Progenitor cell of endocrine pancreas (in vitro differentiated cells): Measurements from ENCODE around the gene OXCT1. TPM values are rescaled to one million over a fixed set of nuclear protein-coding genes. Genes with fewer than 3 reads are reported as not detected.

Source experiments
- DNase-seq: peaks from one replicate; pipeline ENCODE4 v3.0.0; 2021; ENCODE audit warnings: low spot score; ENCODE audit not compliant: unreplicated experiment
- H3K27ac Mint-ChIP-seq: 2 replicates; pipeline ENCODE4 v1.8.0; 2021; ENCODE audit warnings: mild to moderate bottlenecking, moderate library complexity, mixed read lengths
- H3K27me3 Mint-ChIP-seq: 2 replicates; pipeline ENCODE4 v1.8.0; 2021; ENCODE audit warnings: mixed read lengths
- H3K36me3 Mint-ChIP-seq: 2 replicates; pipeline ENCODE4 v1.8.0; 2022; ENCODE audit warnings: mixed read lengths; ENCODE audit not compliant: insufficient read depth
- H3K4me1 Mint-ChIP-seq: 2 replicates; pipeline ENCODE4 v1.8.0; 2021; ENCODE audit warnings: low read depth, mixed read lengths
- H3K4me3 Mint-ChIP-seq: 2 replicates; pipeline ENCODE4 v1.8.0; 2021; ENCODE audit warnings: low read depth, mild to moderate bottlenecking, moderate library complexity, mixed read lengths
- H3K9me3 Mint-ChIP-seq: 2 replicates; pipeline ENCODE4 v1.8.0; 2021; ENCODE audit warnings: low read depth, mixed read lengths
- CTCF ChIP-seq: fragments of 200-600 bp; sonication (generic); IDR thresholded peaks from one replicate; pipeline ENCODE4 v1.5.0; 2021; ENCODE audit warnings: antibody characterized with exemption, mild to moderate bottlenecking; ENCODE audit not compliant: unreplicated experiment
- total RNA-seq: library from RNA; stranded (reverse); gene quantifications from 2 replicates; pipeline ENCODE4 v1.2.1, GENCODE V29; 2021

OXCT1 gene
- total RNA-seq, 1 donor from 2014 or later: 19.9 TPM

DNA sequence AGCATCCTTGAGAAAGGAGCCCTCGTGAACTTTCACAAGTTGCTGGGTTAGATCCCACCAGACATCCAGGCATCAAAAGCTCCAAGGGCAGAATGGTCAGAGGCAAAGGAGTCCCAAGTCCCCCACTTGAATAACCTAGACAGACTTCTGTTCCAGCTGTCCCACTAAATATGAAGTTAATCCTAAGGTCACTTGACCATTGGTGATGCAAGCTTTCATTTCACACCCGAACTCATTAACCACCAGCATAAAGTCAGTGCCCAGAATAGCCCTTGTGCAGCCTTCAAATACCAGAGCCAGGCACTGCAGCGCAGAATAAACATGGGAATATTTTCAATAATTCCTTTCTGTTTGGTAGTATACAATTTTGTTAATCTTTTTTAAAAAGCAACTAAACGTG is 28.9 kb downstream of the OXCT1 start:
- no peak for TF ChIP-seq CTCF
- H3K9me3 Mint-ChIP-seq: no peaks in the 10 kb centered on the region
- no peaks in the 10 kb centered on the region for H3K36me3 Mint-ChIP-seq
- H3K4me3 Mint-ChIP-seq: no peak overlapping the region
- H3K4me1 Mint-ChIP-seq: no peaks in the 10 kb centered on the region
- DNase-seq: no peak
- no peak overlapping the region for H3K27ac Mint-ChIP-seq
- no peaks in the 10 kb centered on the region for H3K27me3 Mint-ChIP-seq

GRCh38 chr5:41840251-41840650 is 30.0 kb downstream of the OXCT1 start:
- no peaks in the 10 kb centered on the region for H3K9me3 Mint-ChIP-seq
- no peak overlapping the region for H3K4me3 Mint-ChIP-seq
- H3K36me3 Mint-ChIP-seq: no peaks in the 10 kb centered on the region
- H3K27ac Mint-ChIP-seq: no peak overlapping the region
- no peaks in the 10 kb centered on the region for H3K4me1 Mint-ChIP-seq
- DNase-seq: no peak
- H3K27me3 Mint-ChIP-seq: no peaks in the 10 kb centered on the region
- TF ChIP-seq CTCF: no peak

GRCh38 chr5:41837793-41838192 is 32.4 kb downstream of the OXCT1 start:
- TF ChIP-seq CTCF: no peak
- Mint-ChIP-seq H3K27me3 (no peaks in the 10 kb centered on the region), H3K27ac (no peak overlapping the region), H3K36me3 (peaks cover 11% of the 10 kb centered on the region), H3K4me1 (peaks cover 1% of the 10 kb centered on the region), H3K9me3 (no peaks in the 10 kb centered on the region), H3K4me3 (no peak overlapping the region)
- DNase-seq: no peak

DNA sequence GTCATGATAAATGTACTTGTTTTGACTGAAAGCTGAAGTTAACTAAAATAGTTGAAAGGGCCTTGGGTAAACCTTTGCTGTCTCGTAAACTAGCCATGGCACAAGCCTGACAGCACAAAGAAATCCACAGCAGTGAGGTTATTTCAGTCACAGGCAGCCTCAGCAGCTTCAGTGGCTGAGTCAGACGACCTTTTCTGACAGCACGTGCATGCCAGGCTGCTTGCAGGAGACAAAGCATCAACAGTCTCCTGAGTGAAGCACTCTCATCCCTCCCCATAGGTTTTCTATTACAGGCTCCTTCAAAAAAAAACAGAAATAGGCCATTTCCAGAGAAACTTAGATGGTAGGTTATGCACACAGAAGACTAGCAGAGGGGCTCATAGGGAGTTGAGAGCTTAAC is 34.6 kb downstream of the OXCT1 start:
- no peaks in the 10 kb centered on the region for H3K9me3 Mint-ChIP-seq
- peaks cover 1% of the 10 kb centered on the region for H3K4me1 Mint-ChIP-seq
- H3K36me3 Mint-ChIP-seq: peaks cover 22% of the 10 kb centered on the region
- TF ChIP-seq CTCF: no peak
- no peaks in the 10 kb centered on the region for H3K27me3 Mint-ChIP-seq
- H3K4me3 Mint-ChIP-seq: no peak overlapping the region
- H3K27ac Mint-ChIP-seq: no peak overlapping the region
- no peak for DNase-seq

DNA sequence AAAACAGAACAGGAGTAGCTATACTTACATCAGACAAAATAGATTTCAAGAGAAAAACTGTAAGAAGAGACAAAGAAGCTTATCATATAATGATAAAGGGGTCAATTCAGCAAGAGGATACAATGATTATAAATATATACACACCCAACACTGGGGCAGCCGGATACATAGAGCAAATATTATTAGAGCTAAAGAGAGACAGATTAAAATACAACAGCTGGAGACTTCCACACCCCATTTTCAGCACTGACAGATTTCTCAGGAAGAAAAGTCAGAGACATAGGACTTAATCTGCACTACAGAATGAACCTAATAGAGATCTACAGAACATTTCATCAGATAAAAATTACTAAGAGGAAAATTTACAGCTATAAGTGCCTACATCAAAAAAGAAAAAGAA is 35.7 kb downstream of the OXCT1 start:
- Mint-ChIP-seq H3K36me3 (peaks cover 22% of the 10 kb centered on the region), H3K4me1 (peaks cover 1% of the 10 kb centered on the region), H3K27me3 (no peaks in the 10 kb centered on the region), H3K4me3 (no peak overlapping the region), H3K27ac (peak overlapping the region; percentile 30), H3K9me3 (no peaks in the 10 kb centered on the region)
- no peak for TF ChIP-seq CTCF
- DNase-seq: no peak
